HFF-Myc (cell line): ENCODE data around the gene MED23.

Experiments
- DNase-seq: peaks from one replicate; pipeline ENCODE4 v3.0.0-alpha.2; 2011; ENCODE audit warnings: low read depth; ENCODE audit errors: extremely low read depth
- H3K4me3 ChIP-seq: replicated peaks from 2 replicates; pipeline ENCODE4 v1.5.1; 2011; ENCODE audit warnings: low read depth, mild to moderate bottlenecking, control low read depth, low read length
- TF ChIP-seq, protein P1 (sequence below): IDR thresholded peaks from 2 replicates; pipeline ENCODE4 v1.5.1; 2012; ENCODE audit warnings: mild to moderate bottlenecking, low read depth, low read length, control low read depth; ENCODE audit errors: missing control alignments

Gene MED23

DNA sequence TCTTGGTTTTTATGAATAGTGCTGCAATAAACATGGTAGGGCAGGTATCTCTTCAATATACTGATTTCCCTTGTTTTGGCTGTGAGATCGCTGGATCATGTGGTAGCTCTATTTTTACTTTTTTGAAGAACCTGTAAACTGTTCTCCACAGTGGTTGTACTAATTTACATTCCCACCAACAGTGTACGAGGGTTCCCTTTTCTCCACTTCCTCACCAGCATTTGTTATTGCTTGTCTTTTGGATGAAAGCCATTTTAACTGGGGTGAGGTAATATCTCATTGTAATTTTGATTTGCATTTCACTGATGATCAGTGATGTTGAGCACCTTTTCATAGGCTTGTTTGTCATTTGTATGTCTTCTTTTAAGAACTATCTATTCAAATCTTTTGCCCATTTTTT lies 63.0 kb downstream of the MED23 start:
- no peak overlapping the region for H3K4me3 ChIP-seq
- DNase-seq, result no peak
- TF ChIP-seq, protein P1, sequence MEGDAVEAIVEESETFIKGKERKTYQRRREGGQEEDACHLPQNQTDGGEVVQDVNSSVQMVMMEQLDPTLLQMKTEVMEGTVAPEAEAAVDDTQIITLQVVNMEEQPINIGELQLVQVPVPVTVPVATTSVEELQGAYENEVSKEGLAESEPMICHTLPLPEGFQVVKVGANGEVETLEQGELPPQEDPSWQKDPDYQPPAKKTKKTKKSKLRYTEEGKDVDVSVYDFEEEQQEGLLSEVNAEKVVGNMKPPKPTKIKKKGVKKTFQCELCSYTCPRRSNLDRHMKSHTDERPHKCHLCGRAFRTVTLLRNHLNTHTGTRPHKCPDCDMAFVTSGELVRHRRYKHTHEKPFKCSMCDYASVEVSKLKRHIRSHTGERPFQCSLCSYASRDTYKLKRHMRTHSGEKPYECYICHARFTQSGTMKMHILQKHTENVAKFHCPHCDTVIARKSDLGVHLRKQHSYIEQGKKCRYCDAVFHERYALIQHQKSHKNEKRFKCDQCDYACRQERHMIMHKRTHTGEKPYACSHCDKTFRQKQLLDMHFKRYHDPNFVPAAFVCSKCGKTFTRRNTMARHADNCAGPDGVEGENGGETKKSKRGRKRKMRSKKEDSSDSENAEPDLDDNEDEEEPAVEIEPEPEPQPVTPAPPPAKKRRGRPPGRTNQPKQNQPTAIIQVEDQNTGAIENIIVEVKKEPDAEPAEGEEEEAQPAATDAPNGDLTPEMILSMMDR, result no peak

DNA sequence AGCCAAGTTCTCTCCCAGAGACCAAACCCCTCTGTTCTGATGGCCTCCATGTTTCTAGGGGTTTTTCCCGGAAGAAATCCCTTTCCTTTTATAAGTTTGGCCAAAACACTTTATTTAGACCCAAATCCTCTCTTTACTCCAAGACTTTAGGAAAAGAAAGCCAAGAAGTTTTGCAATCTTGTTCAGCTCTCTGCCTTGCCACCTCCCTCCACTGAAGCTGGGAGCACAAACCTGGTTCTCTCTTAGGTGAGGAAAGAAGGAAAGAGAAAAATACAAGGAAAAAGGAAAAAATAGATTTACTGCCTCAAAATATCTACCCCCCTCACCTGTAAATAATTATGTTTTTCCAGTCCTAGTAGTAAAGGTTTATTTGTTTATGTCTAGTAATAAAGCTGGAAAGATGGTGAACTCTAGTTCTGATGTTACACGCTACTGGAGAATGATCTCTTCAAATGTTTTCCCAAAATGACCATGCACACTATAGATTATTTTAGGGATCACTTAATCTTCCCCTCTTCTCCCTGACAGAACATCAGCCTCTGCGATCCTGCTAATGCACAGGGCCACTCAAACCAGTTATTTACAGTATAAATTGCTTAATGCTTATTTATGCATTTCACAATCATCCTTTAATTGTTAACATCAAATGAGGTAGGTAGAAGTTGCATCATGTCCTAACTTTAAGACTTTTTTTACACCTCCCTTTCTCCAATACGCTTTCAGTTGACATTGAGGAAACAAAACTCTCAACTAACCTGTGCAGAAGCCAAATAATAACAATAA lies 65.9 kb downstream of the MED23 start:
- H3K4me3 ChIP-seq, result no peak overlapping the region
- TF ChIP-seq, protein P1, result no peak

DNA sequence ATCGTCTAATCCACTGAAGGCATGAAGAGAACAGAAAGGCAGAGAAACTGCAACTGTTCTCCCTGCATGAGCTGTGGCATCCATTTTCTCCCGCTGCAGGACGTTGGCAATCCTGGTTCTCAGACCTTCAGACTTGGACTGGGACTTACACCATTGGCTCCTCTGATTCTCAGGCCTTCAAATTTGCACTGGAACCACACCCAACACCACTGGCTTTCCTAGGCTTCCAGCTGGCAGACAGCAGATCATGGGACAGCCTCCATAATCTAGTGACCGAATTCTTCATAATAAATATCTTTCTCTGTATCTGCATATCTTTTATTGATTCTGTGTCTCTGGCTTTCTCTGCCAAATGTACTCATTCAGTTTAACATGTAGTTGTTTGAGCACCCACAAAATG lies 69.1 kb downstream of the MED23 start:
- TF ChIP-seq, protein P1, result no peak
- no peak overlapping the region for H3K4me3 ChIP-seq
- DNase-seq, result no peak

More for the DNA sequence above, 65.9 kb downstream of the MED23 start:
- no peak for DNase-seq

DNA sequence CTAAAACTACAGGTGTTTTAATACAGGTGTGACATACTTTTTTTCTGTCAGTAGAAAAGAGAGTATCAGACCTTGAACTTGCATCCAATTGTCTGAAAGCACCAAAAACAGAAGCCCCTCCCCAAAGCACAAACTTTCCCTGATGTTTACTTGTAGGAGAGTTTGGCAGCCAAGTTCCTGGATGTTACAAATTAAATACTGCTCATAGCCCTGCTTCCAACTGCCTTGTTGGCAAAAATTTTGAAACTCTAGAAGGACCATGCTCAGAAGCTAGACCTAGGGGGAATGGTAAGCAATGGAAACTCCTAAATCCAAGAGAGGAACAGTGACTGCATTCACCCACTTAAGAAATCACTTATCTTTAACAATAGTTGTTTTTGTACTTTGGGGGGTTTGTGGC lies 72.0 kb downstream of the MED23 start:
- no peak for DNase-seq
- no peak overlapping the region for H3K4me3 ChIP-seq
- TF ChIP-seq, protein P1, result no peak

DNA sequence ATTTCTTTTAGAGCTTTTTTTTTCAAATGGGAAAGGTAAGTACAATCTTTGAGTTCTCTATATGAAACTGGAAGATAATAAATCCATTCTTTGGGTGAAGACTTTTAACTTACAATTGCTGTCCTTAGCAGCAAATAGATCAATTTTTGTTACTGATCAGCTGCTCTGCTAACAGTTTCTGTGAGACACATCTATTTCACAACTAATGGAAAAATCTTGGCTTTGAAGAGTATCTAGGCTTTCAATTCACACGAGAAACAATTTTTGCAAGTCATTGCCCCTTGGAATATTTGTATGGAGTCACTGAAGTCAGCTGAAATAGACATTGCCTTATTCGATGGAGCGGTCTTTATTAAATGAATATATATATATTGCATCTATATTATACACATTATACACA lies 75.5 kb downstream of the MED23 start:
- TF ChIP-seq, protein P1, result no peak
- no peak overlapping the region for H3K4me3 ChIP-seq
- DNase-seq, result no peak

DNA sequence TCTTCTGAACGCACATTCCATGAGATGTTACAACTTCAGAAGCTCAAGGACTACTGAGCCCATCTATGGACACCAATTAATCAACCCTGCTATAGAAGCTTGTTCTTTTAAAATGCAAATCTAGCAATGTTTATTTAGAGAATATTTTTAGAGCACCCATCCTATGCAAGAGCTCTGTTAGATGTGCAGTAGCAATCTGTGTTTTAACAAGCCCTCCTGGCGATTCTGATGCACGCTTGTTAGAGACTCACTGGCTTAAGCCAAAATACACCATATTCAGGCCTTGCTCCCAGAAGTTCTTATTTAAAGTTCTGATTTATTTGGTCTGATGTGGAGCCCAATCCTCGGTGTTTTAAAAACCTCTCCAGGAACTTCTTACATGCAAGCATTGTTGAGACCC lies 76.1 kb downstream of the MED23 start:
- TF ChIP-seq, protein P1, result no peak
- no peak for DNase-seq
- no peak overlapping the region for H3K4me3 ChIP-seq

DNA sequence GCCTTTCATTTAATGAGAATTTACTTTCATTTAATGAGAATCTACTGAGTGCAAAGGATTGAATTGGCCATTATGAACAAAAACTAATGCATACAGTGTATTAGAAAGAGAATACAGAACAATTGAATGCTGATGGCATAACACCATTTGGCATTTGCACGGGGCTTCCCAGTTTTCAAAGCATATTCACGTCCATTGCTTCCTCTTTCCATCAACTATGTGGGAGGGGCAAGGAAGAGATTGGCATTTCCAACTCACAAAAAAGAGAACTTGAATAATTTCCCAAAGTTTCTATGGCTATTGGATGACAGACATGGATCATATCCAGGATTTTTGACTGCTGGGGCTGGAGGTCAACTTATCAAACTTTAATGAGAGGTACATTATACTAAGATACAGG lies 78.2 kb downstream of the MED23 start:
- DNase-seq, result no peak
- TF ChIP-seq, protein P1, result no peak

More for the DNA sequence above, 78.2 kb downstream of the MED23 start:
- no peak overlapping the region for H3K4me3 ChIP-seq
